Liver (tissue), 3 donors: ENCODE data around the gene MUC15.

Experiments
- ATF3 ChIP-seq: IDR thresholded peaks from 2 replicates; pipeline ENCODE4 v1.6.1; 2016; ENCODE audit warnings: antibody characterized with exemption
- CTCF ChIP-seq: fragments of 150-350 bp; IDR thresholded peaks from 2 replicates; pipeline ENCODE4 v1.5.1; 2017; ENCODE audit warnings: improper control_type of control experiment, low read depth, low read length; ENCODE audit not compliant: missing input control
- EGR1 ChIP-seq, 2 donors: IDR thresholded peaks; 2 replicates each; pipeline ENCODE4 v1.6.1; 2016 to 2018; ENCODE audit warnings: antibody characterized with exemption in 2 of 2, low read depth in 2 of 2
- FOXA1 ChIP-seq: IDR thresholded peaks from 2 replicates; pipeline ENCODE4 v1.6.1; 2016; ENCODE audit warnings: antibody characterized with exemption
- GABPA ChIP-seq, 2 donors: IDR thresholded peaks in 1 of 2; conservative IDR thresholded peaks in 1 of 2; 2 replicates each; pipeline ENCODE4 v1.6.1; 2016; ENCODE audit warnings: antibody characterized with exemption in 2 of 2, mild to moderate bottlenecking in 1 of 2, moderate library complexity in 1 of 2
- HNF4G ChIP-seq: IDR thresholded peaks from 2 replicates; pipeline ENCODE4 v1.6.1; 2016; ENCODE audit warnings: antibody characterized with exemption
- JUND ChIP-seq, 2 donors: IDR thresholded peaks; 2 replicates each; pipeline ENCODE4 v1.6.1; 2016; ENCODE audit warnings: antibody characterized with exemption in 2 of 2
- RAD21 ChIP-seq, 2 donors: IDR thresholded peaks; 2 replicates each; pipeline ENCODE4 v1.6.1; 2016; ENCODE audit warnings: antibody characterized with exemption in 2 of 2, mild to moderate bottlenecking in 2 of 2
- SP1 ChIP-seq: IDR thresholded peaks from 2 replicates; pipeline ENCODE4 v1.6.1; 2018; ENCODE audit warnings: antibody characterized with exemption, mild to moderate bottlenecking
- TAF1 ChIP-seq: conservative IDR thresholded peaks from 2 replicates; pipeline ENCODE4 v1.6.1; 2016; ENCODE audit warnings: antibody characterized with exemption, mild to moderate bottlenecking
- YY1 ChIP-seq: IDR thresholded peaks from 2 replicates; pipeline ENCODE4 v1.6.1; 2016; ENCODE audit warnings: antibody characterized with exemption, mild to moderate bottlenecking
- ZBTB33 ChIP-seq: IDR thresholded peaks from 2 replicates; pipeline ENCODE4 v1.6.1; 2016; ENCODE audit warnings: antibody characterized with exemption
- TF ChIP-seq, protein P1 (sequence below): IDR thresholded peaks from 2 replicates; pipeline ENCODE4 v1.6.1; 2016; ENCODE audit warnings: antibody characterized with exemption, mild to moderate bottlenecking
- TF ChIP-seq, protein P2 (sequence below): IDR thresholded peaks from 2 replicates; pipeline ENCODE4 v1.6.1; 2016; ENCODE audit warnings: antibody characterized with exemption
- donor health status: healthy.
- donor health status: healthy.

DNA sequence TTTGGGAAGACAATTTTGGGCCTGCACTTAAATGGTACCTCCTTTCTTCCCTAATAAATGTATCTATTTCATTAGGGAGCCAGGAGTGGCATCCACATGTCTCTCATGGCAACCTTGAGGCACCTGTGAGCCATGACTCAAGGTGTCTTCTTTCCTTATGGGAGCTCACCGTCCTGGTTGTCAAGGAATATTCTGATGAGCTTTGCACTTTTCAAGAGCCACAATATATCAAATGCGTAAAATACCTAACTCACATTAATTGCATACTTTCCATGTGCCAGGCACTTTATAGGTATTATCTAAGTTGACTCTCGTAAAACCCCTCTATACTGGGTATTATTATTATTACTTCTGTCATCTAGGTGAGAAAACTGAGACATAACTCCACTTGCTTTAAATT is 32.5 kb downstream of the MUC15 start:
- no peak for TF ChIP-seq GABPA (IDR thresholded peaks at IDR 0.05 in 1 of 2, conservative IDR thresholded peaks at IDR 0.05 in 1 of 2)
- TF ChIP-seq CTCF, result no peak
- TF ChIP-seq, protein P1, sequence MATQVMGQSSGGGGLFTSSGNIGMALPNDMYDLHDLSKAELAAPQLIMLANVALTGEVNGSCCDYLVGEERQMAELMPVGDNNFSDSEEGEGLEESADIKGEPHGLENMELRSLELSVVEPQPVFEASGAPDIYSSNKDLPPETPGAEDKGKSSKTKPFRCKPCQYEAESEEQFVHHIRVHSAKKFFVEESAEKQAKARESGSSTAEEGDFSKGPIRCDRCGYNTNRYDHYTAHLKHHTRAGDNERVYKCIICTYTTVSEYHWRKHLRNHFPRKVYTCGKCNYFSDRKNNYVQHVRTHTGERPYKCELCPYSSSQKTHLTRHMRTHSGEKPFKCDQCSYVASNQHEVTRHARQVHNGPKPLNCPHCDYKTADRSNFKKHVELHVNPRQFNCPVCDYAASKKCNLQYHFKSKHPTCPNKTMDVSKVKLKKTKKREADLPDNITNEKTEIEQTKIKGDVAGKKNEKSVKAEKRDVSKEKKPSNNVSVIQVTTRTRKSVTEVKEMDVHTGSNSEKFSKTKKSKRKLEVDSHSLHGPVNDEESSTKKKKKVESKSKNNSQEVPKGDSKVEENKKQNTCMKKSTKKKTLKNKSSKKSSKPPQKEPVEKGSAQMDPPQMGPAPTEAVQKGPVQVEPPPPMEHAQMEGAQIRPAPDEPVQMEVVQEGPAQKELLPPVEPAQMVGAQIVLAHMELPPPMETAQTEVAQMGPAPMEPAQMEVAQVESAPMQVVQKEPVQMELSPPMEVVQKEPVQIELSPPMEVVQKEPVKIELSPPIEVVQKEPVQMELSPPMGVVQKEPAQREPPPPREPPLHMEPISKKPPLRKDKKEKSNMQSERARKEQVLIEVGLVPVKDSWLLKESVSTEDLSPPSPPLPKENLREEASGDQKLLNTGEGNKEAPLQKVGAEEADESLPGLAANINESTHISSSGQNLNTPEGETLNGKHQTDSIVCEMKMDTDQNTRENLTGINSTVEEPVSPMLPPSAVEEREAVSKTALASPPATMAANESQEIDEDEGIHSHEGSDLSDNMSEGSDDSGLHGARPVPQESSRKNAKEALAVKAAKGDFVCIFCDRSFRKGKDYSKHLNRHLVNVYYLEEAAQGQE, result no peak
- no peak for TF ChIP-seq SP1
- no peak for TF ChIP-seq YY1
- TF ChIP-seq RAD21 (IDR thresholded peaks at IDR 0.05), result no peak
- TF ChIP-seq HNF4G, result no peak
- no peak for TF ChIP-seq ZBTB33
- TF ChIP-seq, protein P2, sequence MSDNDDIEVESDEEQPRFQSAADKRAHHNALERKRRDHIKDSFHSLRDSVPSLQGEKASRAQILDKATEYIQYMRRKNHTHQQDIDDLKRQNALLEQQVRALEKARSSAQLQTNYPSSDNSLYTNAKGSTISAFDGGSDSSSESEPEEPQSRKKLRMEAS, result no peak
- TF ChIP-seq EGR1 (IDR thresholded peaks at IDR 0.05; ENCODE audit: low read depth in 2 of 2), result no peak
- TF ChIP-seq FOXA1, result no peak
- no peak for TF ChIP-seq TAF1
- TF ChIP-seq JUND (IDR thresholded peaks at IDR 0.05), result no peak
- TF ChIP-seq ATF3, result no peak
